K562 (cell line): ENCODE results near the gene MGST1. TPM values are rescaled to one million over a fixed set of nuclear protein-coding genes. Genes with fewer than 3 reads are reported as not detected.

Experiments used
- ATAC-seq: fragments of 200-7000 bp; cut with Tn5 transposase; 3 replicates; pipeline ENCODE4 v1.9.1; 2020; ENCODE audit warnings: moderate library complexity
- BruUV-seq: library from RNA; stranded (reverse); fragments of 400-500 nt; replicated peaks from 2 replicates; lab custom pipeline; 2021; lab: Mats Ljungman, UMichigan
- CTCF ChIA-PET: fragments of 300-600 bp; formaldehyde crosslinking; extraction: SDS; loops from one replicate; lab custom pipeline; 2021; ENCODE audit warnings: low intra/inter-chr PET ratio; lab: Yijun Ruan, JAX
- POLR2A ChIA-PET: fragments of 300-600, 350-650 bp; sonication (Branson Sonifier 250); formaldehyde crosslinking; extraction: SDS; loops from one replicate; lab custom pipeline; 2021; ENCODE audit warnings: antibody characterized with exemption, inconsistent platforms; lab: Yijun Ruan, JAX
- DNase-seq, 4 experiments: peaks; one replicate each; pipeline versions ENCODE4 v3.0.0 to v3.0.0-alpha.2; 2011 to 2018; ENCODE audit warnings: low spot score in 3 of 4, mixed read lengths in 3 of 4; ENCODE audit errors: extremely low read depth in 1 of 4
- FAIRE-seq: peaks from 2 replicates; lab custom pipeline; 2011; peaks lifted over from hg19 to GRCh38; lab: Jason Lieb, UNC
- H2AFZ ChIP-seq: 2 replicates; pipeline ENCODE4 v1.6.0; 2011; ENCODE audit warnings: low read depth, low read length, control low read depth, inconsistent platforms
- H3K27ac ChIP-seq: fragments of 200-600 bp; 3 replicates; pipeline ENCODE4 v1.8.0; 2011; ENCODE audit warnings: low read depth, mild to moderate bottlenecking, control low read depth, inconsistent platforms, low read length, moderate library complexity, mixed read lengths; ENCODE audit errors: extremely low read depth
- H3K27me3 ChIP-seq, 2 experiments: fragments of 300-600 bp in 1 of 2; 2 replicates in 1 of 2; 3 replicates in 1 of 2; pipeline versions ENCODE4 v1.6.0 to v1.8.0; 2011; ENCODE audit warnings: inconsistent platforms in 2 of 2, low read length in 2 of 2, mild to moderate bottlenecking in 1 of 2, mixed read lengths in 1 of 2, moderate library complexity in 1 of 2; ENCODE audit not compliant: control insufficient read depth in 2 of 2, insufficient read depth in 2 of 2
- H3K36me3 ChIP-seq: fragments of 300-600 bp; 3 replicates; pipeline ENCODE4 v1.8.0; 2011; ENCODE audit warnings: mild to moderate bottlenecking, low read length, inconsistent platforms; ENCODE audit not compliant: control insufficient read depth, insufficient read depth
- H3K4me1 ChIP-seq, 2 experiments: fragments of 200-600 bp in 1 of 2; replicated peaks in 1 of 2; 2 replicates in 1 of 2; 3 replicates in 1 of 2; pipeline versions ENCODE4 v1.5.1 to v1.8.0; 2011; ENCODE audit warnings: inconsistent platforms in 2 of 2, low read length in 2 of 2, mild to moderate bottlenecking in 1 of 2, mixed read lengths in 1 of 2, moderate library complexity in 1 of 2; ENCODE audit not compliant: control insufficient read depth in 2 of 2, insufficient read depth in 2 of 2
- H3K4me2 ChIP-seq: 2 replicates; pipeline ENCODE4 v1.6.1; 2011; ENCODE audit warnings: low read length, control low read depth, inconsistent platforms, mixed read lengths; ENCODE audit not compliant: insufficient read depth
- H3K4me3 ChIP-seq: fragments of 200-600 bp; sonication (generic), shearing (Covaris generic); 2 replicates; pipeline ENCODE4 v1.5.1; 2016; ENCODE audit warnings: control low read depth, inconsistent platforms
- H3K79me2 ChIP-seq: fragments of 200-600 bp; 3 replicates; pipeline ENCODE4 v1.8.0; 2011; ENCODE audit warnings: low read length, inconsistent platforms; ENCODE audit not compliant: control insufficient read depth, insufficient read depth
- H3K9ac ChIP-seq, 2 experiments: 2 replicates each; pipeline versions ENCODE4 v1.6.0 to v1.6.1; 2011; ENCODE audit warnings: low read depth in 2 of 2, low read length in 2 of 2, control low read depth in 1 of 2, inconsistent platforms in 1 of 2, mild to moderate bottlenecking in 1 of 2, mixed read lengths in 1 of 2; ENCODE audit not compliant: insufficient read depth in 1 of 2
- H3K9me1 ChIP-seq: one replicate; pipeline ENCODE4 v1.6.0; 2011; ENCODE audit warnings: inconsistent platforms, mild to moderate bottlenecking, low read length, moderate library complexity; ENCODE audit not compliant: control insufficient read depth, insufficient read depth
- H3K9me3 ChIP-seq: replicated peaks from 2 replicates; pipeline ENCODE4 v1.5.1; 2011; ENCODE audit warnings: low read depth, low read length, inconsistent platforms; ENCODE audit not compliant: control insufficient read depth, insufficient read depth
- H4K20me1 ChIP-seq: replicated peaks from 2 replicates; pipeline ENCODE4 v1.6.1; 2011; ENCODE audit warnings: low read length, inconsistent platforms, mixed read lengths; ENCODE audit not compliant: control insufficient read depth, insufficient read depth
- CC2D1A ChIP-seq: fragments of 450-650 bp; IDR thresholded peaks from 2 replicates; pipeline ENCODE4 v1.6.1; 2017; ENCODE audit warnings: mild to moderate bottlenecking
- FOXP1 ChIP-seq: sonication (generic); formaldehyde crosslinking; IDR thresholded peaks from 2 replicates; pipeline ENCODE4 v1.8.0; 2022; ENCODE audit warnings: mild to moderate bottlenecking, missing genetic modification reagents
- PRPF4 ChIP-seq: fragments of 200-400 bp; formaldehyde crosslinking; IDR thresholded peaks from one replicate; pipeline ENCODE4 v1.6.1; 2017; ENCODE audit warnings: low read length, low read depth, mild to moderate bottlenecking; ENCODE audit not compliant: insufficient read depth, poor library complexity, severe bottlenecking
- RAD21 ChIP-seq, 2 experiments: fragments of 250-450 bp in 1 of 2; fragments of 450-650 bp in 1 of 2; sonication (Bioruptor Pico) in 1 of 2; formaldehyde crosslinking in 1 of 2; IDR thresholded peaks in 1 of 2; conservative IDR thresholded peaks in 1 of 2; 2 replicates each; pipeline versions ENCODE4 v1.4.0 to v1.8.0; 2020 to 2022; ENCODE audit warnings: mild to moderate bottlenecking in 2 of 2, moderate library complexity in 1 of 2
- SMC3 ChIP-seq: conservative IDR thresholded peaks from 2 replicates; pipeline ENCODE4 v1.6.1; 2011; ENCODE audit warnings: low read depth, low read length, improper control_type of control experiment; ENCODE audit not compliant: insufficient read depth
- TAF9B ChIP-seq: fragments of 450-650 bp; IDR thresholded peaks from 2 replicates; pipeline ENCODE4 v1.6.1; 2018; ENCODE audit warnings: mild to moderate bottlenecking; ENCODE audit not compliant: partially characterized antibody
- ZNF23 ChIP-seq: fragments of 250-450 bp; sonication (Bioruptor Pico); IDR thresholded peaks from 2 replicates; pipeline ENCODE4 v1.4.0; 2020; ENCODE audit warnings: mild to moderate bottlenecking
- whole genome bisulfite sequencing: fragments of 100-300 bp; shearing (Covaris generic); methylation state at CpG from one replicate; pipeline ENCODE4 v1.1.6; 2016; ENCODE audit warnings: low coverage, mixed read lengths; ENCODE audit not compliant: insufficient coverage; ENCODE audit errors: missing lambda C conversion rate; 5-methylcytosine and 5-hydroxymethylcytosine counted together
- in situ Hi-C: fragments of 300-500 bp; cut with MboI; formaldehyde crosslinking; loops from 4 replicates; pipeline ENCODE4 v1.15.0; 2018; ENCODE audit warnings: inconsistent platforms, mixed read lengths
- intact Hi-C: fragments of 100-400 bp; cut with micrococcal nuclease; formaldehyde crosslinking; loops from 2 replicates; pipeline ENCODE4 v1.14.2; 2022
- polyA plus RNA-seq, 8 experiments: library from polyadenylated mRNA; depleted of rRNA in 4 of 8; stranded (reverse) in 5 of 8; unstranded in 3 of 8; fragments of >200 nt; fragmentation: Nextera tagmentation in 2 of 8; fragmentation: Illumina TruSeq in 1 of 8; extraction: Ambion mirVana in 2 of 8; extraction: Trizol in 1 of 8; gene quantifications; 2 replicates each; pipeline versions ENCODE4 v1.2.1 to v1.2.3, GENCODE V29; 2011 to 2014; ENCODE audit warnings: inconsistent platforms in 1 of 8, missing spikeins in 1 of 8
- total RNA-seq, 7 experiments: library from RNA; depleted of rRNA in 6 of 7; stranded (reverse); fragments of >200 nt in 6 of 7; fragmentation: Illumina TruSeq in 2 of 7; extraction: Trizol in 2 of 7; gene quantifications; 2 replicates each; pipeline versions ENCODE4 v1.2.1 to v1.2.3, GENCODE V29; 2011 to 2021; ENCODE audit warnings: low replicate concordance in 1 of 7
- TF ChIP-seq, protein P1 (sequence below): fragments of 450-650 bp; IDR thresholded peaks from 2 replicates; pipeline ENCODE4 v1.6.1; 2016
- TF ChIP-seq, protein P2 (sequence below), 2 experiments: IDR thresholded peaks; 2 replicates each; pipeline ENCODE4 v1.6.1; 2011; ENCODE audit warnings: borderline replicate concordance in 1 of 2, control low read depth in 1 of 2, low read depth in 1 of 2, low read length in 1 of 2, mild to moderate bottlenecking in 1 of 2, mixed read lengths in 1 of 2, moderate library complexity in 1 of 2; ENCODE audit not compliant: insufficient read depth in 1 of 2, insufficient read length in 1 of 2, poor library complexity in 1 of 2, severe bottlenecking in 1 of 2; ENCODE audit errors: extremely low read depth in 1 of 2
- TF ChIP-seq, protein P3 (sequence below): IDR thresholded peaks from 2 replicates; pipeline ENCODE4 v1.6.1; 2011; ENCODE audit warnings: borderline replicate concordance, low read depth, mild to moderate bottlenecking, moderate library complexity, low read length; ENCODE audit not compliant: insufficient read depth, poor library complexity, severe bottlenecking
- TF ChIP-seq, protein P4 (sequence below): fragments of 450-650 bp; formaldehyde crosslinking; IDR thresholded peaks from 2 replicates; pipeline ENCODE4 v1.4.0; 2020; ENCODE audit warnings: mild to moderate bottlenecking, moderate library complexity

MGST1 gene
- total and polyA plus RNA-seq, 9 of the 15 experiments (the other 6 are each of a cell fraction or from before 2014, with no cell fraction given), result 12.1 to 190 (median 73.3) TPM

DNA sequence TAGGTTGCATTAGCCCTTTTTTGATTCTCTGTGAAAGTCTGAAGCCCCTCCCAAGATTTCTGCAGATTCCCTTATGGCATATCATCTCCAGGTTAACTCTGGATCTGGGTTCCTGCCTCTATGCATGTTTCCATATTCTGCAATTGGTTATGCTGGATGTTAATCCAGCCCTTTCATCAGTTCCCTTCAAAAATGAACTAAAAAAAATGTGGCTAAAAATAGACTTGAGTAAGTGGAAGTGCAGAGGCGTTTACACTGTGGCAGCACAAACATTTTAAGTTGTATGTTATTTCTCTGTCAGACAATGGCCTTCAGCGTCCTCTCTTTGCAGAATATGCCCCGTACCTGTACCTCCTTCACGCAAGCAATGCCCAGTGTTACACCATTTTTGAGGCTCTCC lies 11.4 kb downstream of the MGST1 start (continued):
- TF ChIP-seq, protein P1, sequence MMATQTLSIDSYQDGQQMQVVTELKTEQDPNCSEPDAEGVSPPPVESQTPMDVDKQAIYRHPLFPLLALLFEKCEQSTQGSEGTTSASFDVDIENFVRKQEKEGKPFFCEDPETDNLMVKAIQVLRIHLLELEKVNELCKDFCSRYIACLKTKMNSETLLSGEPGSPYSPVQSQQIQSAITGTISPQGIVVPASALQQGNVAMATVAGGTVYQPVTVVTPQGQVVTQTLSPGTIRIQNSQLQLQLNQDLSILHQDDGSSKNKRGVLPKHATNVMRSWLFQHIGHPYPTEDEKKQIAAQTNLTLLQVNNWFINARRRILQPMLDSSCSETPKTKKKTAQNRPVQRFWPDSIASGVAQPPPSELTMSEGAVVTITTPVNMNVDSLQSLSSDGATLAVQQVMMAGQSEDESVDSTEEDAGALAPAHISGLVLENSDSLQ, result no peak
- TF ChIP-seq FOXP1 (CRISPR knock-in tag) (no peak), TAF9B (no peak), CC2D1A (no peak)

DNA sequence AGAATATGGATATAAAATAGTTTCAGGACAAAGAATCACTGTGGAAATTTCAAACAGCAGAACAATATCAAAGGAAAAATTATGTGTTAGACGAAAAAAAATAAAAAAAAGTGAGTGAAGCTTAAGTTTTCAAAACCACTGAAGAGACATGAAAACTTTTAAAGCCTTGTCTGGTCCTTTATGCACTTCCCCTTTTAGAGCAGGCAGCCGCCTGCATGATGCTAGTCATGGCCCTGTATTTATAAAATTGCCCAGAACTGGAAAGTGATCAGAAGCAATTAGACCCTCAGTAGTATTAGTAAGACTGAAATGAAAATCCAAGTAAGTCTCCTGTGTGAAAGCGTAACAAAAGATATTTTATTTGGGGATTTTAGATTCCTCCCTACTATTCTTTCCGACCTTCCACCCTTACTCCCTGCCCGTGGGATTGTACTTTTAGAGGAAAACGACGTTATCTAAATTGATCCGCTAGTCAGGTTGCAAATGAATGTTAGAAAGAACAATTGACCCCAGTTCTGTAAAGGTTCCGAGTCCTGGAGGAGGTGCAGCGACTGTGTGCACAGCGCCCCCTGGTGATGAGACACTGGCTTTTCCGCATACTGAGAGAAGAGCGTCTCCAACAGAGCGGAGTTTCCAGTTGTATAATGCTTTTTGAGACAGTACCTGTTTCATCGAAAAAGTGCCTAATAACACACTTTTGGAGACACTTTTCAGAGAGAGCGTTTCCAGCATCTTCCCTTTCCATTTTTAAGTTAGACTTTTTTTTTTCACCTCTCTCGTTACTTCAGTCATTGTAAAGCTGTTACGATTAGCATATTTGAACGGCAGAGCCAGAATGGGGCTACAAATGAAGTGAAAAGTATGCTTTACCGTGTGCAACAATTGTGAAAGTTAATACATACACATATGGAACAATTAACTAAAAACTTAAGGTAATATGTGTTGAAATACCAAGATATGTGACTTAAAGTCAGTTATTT lies 12.4 kb downstream of the MGST1 start:
- in situ Hi-C loops, result no loop called here
- CTCF ChIA-PET, result no interaction called here
- Histone ChIP-seq H3K9me1 (no peaks in the 10 kb centered on the region), H3K27ac (no peak overlapping the region), H3K9ac (no peak overlapping the region), H3K9me3 (no peaks in the 10 kb centered on the region), H3K4me2 (no peak overlapping the region), H3K4me1 (no peaks in the 10 kb centered on the region), H3K36me3 (peaks cover 26% of the 10 kb centered on the region; the same call in 1 of the 3 replicates), H3K79me2 (no peaks in the 10 kb centered on the region), H3K27me3 (no peaks in the 10 kb centered on the region), H2AFZ (no peak overlapping the region), H4K20me1 (no peaks in the 10 kb centered on the region), H3K4me3 (no peak overlapping the region)
- 26% methylated on average over 20 of the region's 20 CpGs for WGBS
- BruUV-seq, result no TSS peak
- POLR2A ChIA-PET, result no interaction called here
- ATAC-seq, result peak; percentile 94
- intact Hi-C loops, result loop anchor here (10.0 kb wide), 2 partner anchors 165 to 375 kb away; no protein-coding TSS in a partner anchor
- DNase-seq, result peak; percentile 31 to 67 (median 51)
- no peak for FAIRE-seq
- TF ChIP-seq, protein P2, sequence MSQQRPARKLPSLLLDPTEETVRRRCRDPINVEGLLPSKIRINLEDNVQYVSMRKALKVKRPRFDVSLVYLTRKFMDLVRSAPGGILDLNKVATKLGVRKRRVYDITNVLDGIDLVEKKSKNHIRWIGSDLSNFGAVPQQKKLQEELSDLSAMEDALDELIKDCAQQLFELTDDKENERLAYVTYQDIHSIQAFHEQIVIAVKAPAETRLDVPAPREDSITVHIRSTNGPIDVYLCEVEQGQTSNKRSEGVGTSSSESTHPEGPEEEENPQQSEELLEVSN (IDR thresholded peaks at IDR 0.05; ENCODE audit: borderline replicate concordance in 1 of 2, extremely low read depth in 1 of 2, insufficient read depth in 1 of 2, insufficient read length in 1 of 2, low read depth in 1 of 2, low read length in 1 of 2, poor library complexity in 1 of 2, severe bottlenecking in 1 of 2), result no peak
- peak; percentile 59 to 74 for TF ChIP-seq RAD21 (CRISPR knock-in tag; conservative IDR thresholded peaks at IDR 0.05 in 1 of 2, IDR thresholded peaks at IDR 0.05 in 1 of 2)
- no peak for TF ChIP-seq PRPF4
- TF ChIP-seq ZNF23 (CRISPR knock-in tag), result no peak
- TF ChIP-seq, protein P3, sequence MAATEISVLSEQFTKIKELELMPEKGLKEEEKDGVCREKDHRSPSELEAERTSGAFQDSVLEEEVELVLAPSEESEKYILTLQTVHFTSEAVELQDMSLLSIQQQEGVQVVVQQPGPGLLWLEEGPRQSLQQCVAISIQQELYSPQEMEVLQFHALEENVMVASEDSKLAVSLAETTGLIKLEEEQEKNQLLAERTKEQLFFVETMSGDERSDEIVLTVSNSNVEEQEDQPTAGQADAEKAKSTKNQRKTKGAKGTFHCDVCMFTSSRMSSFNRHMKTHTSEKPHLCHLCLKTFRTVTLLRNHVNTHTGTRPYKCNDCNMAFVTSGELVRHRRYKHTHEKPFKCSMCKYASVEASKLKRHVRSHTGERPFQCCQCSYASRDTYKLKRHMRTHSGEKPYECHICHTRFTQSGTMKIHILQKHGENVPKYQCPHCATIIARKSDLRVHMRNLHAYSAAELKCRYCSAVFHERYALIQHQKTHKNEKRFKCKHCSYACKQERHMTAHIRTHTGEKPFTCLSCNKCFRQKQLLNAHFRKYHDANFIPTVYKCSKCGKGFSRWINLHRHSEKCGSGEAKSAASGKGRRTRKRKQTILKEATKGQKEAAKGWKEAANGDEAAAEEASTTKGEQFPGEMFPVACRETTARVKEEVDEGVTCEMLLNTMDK, result peak; percentile 43
- TF ChIP-seq, protein P4, sequence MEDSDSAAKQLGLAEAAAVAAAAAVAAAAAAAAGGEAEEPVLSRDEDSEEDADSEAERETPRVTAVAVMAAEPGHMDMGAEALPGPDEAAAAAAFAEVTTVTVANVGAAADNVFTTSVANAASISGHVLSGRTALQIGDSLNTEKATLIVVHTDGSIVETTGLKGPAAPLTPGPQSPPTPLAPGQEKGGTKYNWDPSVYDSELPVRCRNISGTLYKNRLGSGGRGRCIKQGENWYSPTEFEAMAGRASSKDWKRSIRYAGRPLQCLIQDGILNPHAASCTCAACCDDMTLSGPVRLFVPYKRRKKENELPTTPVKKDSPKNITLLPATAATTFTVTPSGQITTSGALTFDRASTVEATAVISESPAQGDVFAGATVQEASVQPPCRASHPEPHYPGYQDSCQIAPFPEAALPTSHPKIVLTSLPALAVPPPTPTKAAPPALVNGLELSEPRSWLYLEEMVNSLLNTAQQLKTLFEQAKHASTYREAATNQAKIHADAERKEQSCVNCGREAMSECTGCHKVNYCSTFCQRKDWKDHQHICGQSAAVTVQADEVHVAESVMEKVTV (CRISPR knock-in tag), result peak; percentile 36; the same call in 1 of the 2 replicates
- peak; percentile 47; the same call in 1 of the 2 replicates for TF ChIP-seq SMC3
